ENCODE results near the gene ANKRD9. TPM values are rescaled to one million over a fixed set of nuclear protein-coding genes. Genes with fewer than 3 reads are reported as not detected.

Gene ANKRD9
- total and polyA plus RNA-seq, 7 donors: 9.6 to 36.0 (median 16.4) TPM

- Histone ChIP-seq H3K4me1 (peaks cover 0 to 8% (median 6%) of the 10 kb centered on the region in 4 donors), H3K9me3 (no peaks in the 10 kb centered on the region), H3K27ac (no peak overlapping the region), H3K4me3 (no peak overlapping the region), H3K36me3 (peaks cover 0 to 4% (median 0%) of the 10 kb centered on the region in 4 donors), H3K27me3 (no peaks in the 10 kb centered on the region)
- no peak for TF ChIP-seq POLR2AphosphoS5 (IDR thresholded peaks at IDR 0.05)
- TF ChIP-seq POLR2A (IDR thresholded peaks at IDR 0.05): no peak
- no peak for TF ChIP-seq EP300 (IDR thresholded peaks at IDR 0.05)
- TF ChIP-seq CTCF (IDR thresholded peaks at IDR 0.05): no peak
- peak; percentile 7 for DNase-seq
- WGBS, 2 donors: 94 to 97% methylated on average over 4 of the region's 4 CpGs
- intact Hi-C loops (cut with DNase I): no loop called here
Observed at GRCh38 chr14:102481371-102481770, 28.2 kb downstream of the ANKRD9 start.

GRCh38 chr14:102479777-102480176, 29.8 kb downstream of the ANKRD9 start:
- H3K4me3 ChIP-seq: no peak overlapping the region
- WGBS, 2 donors: 16 to 59% methylated on average over 7 of the region's 7 CpGs
- H3K27me3 ChIP-seq: no peaks in the 10 kb centered on the region
- H3K9me3 ChIP-seq: no peaks in the 10 kb centered on the region
- intact Hi-C loops (cut with DNase I): no loop called here
- TF ChIP-seq CTCF (IDR thresholded peaks at IDR 0.05) (no peak), EP300 (IDR thresholded peaks at IDR 0.05) (no peak), POLR2A (IDR thresholded peaks at IDR 0.05) (no peak), POLR2AphosphoS5 (IDR thresholded peaks at IDR 0.05) (no peak)
- H3K27ac ChIP-seq: peak overlapping the region in 3 of 4 donors; percentile 16 to 52 (median 43)
- H3K36me3 ChIP-seq: peaks cover 0 to 4% (median 0%) of the 10 kb centered on the region in 4 donors
- DNase-seq: peak; percentile 75
- peaks cover 0 to 14% (median 8%) of the 10 kb centered on the region in 4 donors for H3K4me1 ChIP-seq

GRCh38 chr14:102479107-102479506, 30.5 kb downstream of the ANKRD9 start:
- H3K9me3 ChIP-seq: no peaks in the 10 kb centered on the region
- 97 to 99% methylated on average over 2 of the region's 2 CpGs for WGBS, 2 donors
- H3K4me3 ChIP-seq: no peak overlapping the region
- intact Hi-C loops (cut with DNase I): no loop called here
- no peaks in the 10 kb centered on the region for H3K27me3 ChIP-seq
- H3K27ac ChIP-seq: peak overlapping the region in 2 of 4 donors; percentile 43 to 52
- TF ChIP-seq POLR2AphosphoS5 (IDR thresholded peaks at IDR 0.05): no peak
- H3K36me3 ChIP-seq: peaks cover 0 to 4% (median 0%) of the 10 kb centered on the region in 4 donors
- peaks cover 0 to 17% (median 8%) of the 10 kb centered on the region in 4 donors for H3K4me1 ChIP-seq
- peak; percentile 10 for DNase-seq

- TF ChIP-seq POLR2AphosphoS5 (IDR thresholded peaks at IDR 0.05) (peak in 2 of 4 donors; percentile 9 to 20), POLR2A (IDR thresholded peaks at IDR 0.05) (no peak)
- H3K4me3 ChIP-seq: no peak overlapping the region
- no peaks in the 10 kb centered on the region for H3K36me3 ChIP-seq
- intact Hi-C loops (cut with DNase I): no loop called here
- WGBS, 2 donors: 67 to 84% methylated on average over 5 of the region's 5 CpGs
- no peaks in the 10 kb centered on the region for H3K9me3 ChIP-seq
- no peaks in the 10 kb centered on the region for H3K27me3 ChIP-seq
- DNase-seq: peak; percentile 84
- H3K4me1 ChIP-seq: peaks cover 0 to 24% (median 14%) of the 10 kb centered on the region in 4 donors
- H3K27ac ChIP-seq: peak overlapping the region in 1 of 4 donors; percentile 52
Observed at GRCh38 chr14:102474934-102475333, 34.6 kb downstream of the ANKRD9 start.

- Histone ChIP-seq H3K36me3 (no peaks in the 10 kb centered on the region), H3K4me1 (peaks cover 0 to 23% (median 8%) of the 10 kb centered on the region in 4 donors), H3K27ac (peak overlapping the region in 1 of 4 donors; percentile 63), H3K9me3 (no peaks in the 10 kb centered on the region), H3K27me3 (no peaks in the 10 kb centered on the region), H3K4me3 (no peak overlapping the region)
- no peak for DNase-seq
- TF ChIP-seq EP300 (IDR thresholded peaks at IDR 0.05) (no peak), POLR2A (IDR thresholded peaks at IDR 0.05) (no peak), POLR2AphosphoS5 (IDR thresholded peaks at IDR 0.05) (no peak), CTCF (IDR thresholded peaks at IDR 0.05) (no peak)
- intact Hi-C loops (cut with DNase I): no loop called here
- WGBS, 2 donors: 92 to 93% methylated on average over 2 of the region's 2 CpGs
Observed at GRCh38 chr14:102473559-102473958, 36.0 kb downstream of the ANKRD9 start.

GRCh38 chr14:102472791-102473150, 36.8 kb downstream of the ANKRD9 start:
- no peaks in the 10 kb centered on the region for H3K27me3 ChIP-seq
- TF ChIP-seq POLR2AphosphoS5 (IDR thresholded peaks at IDR 0.05) (no peak), POLR2A (IDR thresholded peaks at IDR 0.05) (no peak), CTCF (IDR thresholded peaks at IDR 0.05) (no peak), EP300 (IDR thresholded peaks at IDR 0.05) (no peak)
- peaks cover 0 to 23% (median 8%) of the 10 kb centered on the region in 4 donors for H3K4me1 ChIP-seq
- WGBS, 2 donors: 47 to 83% methylated on average over 9 of the region's 9 CpGs
- intact Hi-C loops (cut with DNase I): no loop called here
- H3K36me3 ChIP-seq: no peaks in the 10 kb centered on the region
- H3K4me3 ChIP-seq: no peak overlapping the region
- H3K27ac ChIP-seq: peak overlapping the region in 2 of 4 donors; percentile 52 to 63
- peak; percentile 68 for DNase-seq
- no peaks in the 10 kb centered on the region for H3K9me3 ChIP-seq

Measured in sigmoid colon (tissue), 7 donors.